ENCODE measurements around the gene PXMP2.

GRCh38 chr12:132719141-132719953, 32.0 kb downstream of the PXMP2 start:
- no peak for TF ChIP-seq CTCF (IDR thresholded peaks at IDR 0.05)
- TF ChIP-seq POLR2A (IDR thresholded peaks at IDR 0.05): no peak
- no peak for TF ChIP-seq POLR2AphosphoS5 (IDR thresholded peaks at IDR 0.05; ENCODE audit: insufficient read depth in 1 of 2, low read depth in 1 of 2)
